Measurements from ENCODE around the gene ARID3C. TPM values are rescaled to one million over a fixed set of nuclear protein-coding genes. Genes with fewer than 3 reads are reported as not detected.

The ARID3C gene
- total and polyA plus RNA-seq, 10 donors: not detected

DNA sequence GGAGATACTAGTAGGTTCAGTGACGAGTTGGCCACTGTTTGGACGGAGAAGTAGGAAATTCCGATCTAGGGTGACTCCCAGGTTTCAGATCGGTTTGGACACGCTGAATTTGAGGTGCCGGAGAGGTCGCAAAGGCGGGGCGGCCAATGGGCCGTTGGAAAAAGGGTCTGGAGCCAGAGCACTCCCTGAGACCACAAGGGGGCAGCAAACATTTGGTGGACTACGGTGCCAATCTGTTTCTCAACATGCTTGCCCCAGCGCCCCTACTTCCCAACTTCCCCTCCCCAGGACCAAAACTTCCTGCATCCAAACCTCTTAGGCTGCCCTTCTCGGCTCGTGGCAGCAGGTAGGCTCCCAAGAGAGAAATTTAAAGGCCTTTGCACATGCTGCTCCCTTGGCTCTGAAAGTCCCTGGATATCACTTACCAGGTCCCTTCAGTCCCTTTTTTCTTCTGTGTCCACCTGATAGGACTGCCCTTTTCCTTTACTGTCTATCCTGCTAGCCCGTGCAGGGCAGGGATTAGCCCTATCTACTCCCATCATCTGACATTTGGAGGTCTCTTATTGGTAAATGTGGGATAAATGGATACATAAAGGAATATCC lies 16.0 kb downstream of the ARID3C start:
- intact Hi-C loops (cut with DNase I; ENCODE audit: low total_unique reads): loop anchor here (5.0 kb wide), 1 partner anchor 156 kb away; the partner anchor contains the start of genes DNAI1 and FAM219A
- peaks cover 3 to 46% (median 38%) of the 10 kb centered on the region in 6 donors for H3K36me3 ChIP-seq
- H3K4me3 ChIP-seq: peak overlapping the region; percentile 49 to 81 (median 56)
- H3K27me3 ChIP-seq (replicated peaks in 1 of 7): no peaks in the 10 kb centered on the region
- H3K4me1 ChIP-seq: peaks cover 3 to 34% (median 26%) of the 10 kb centered on the region in 6 donors
- peak; percentile 88 for DNase-seq
- 1 to 2% (median 2%) methylated on average over 15 of the region's 15 CpGs for WGBS, 5 donors
- H3K27ac ChIP-seq: peak overlapping the region in 7 of 8 donors; percentile 82 to 90 (median 89)
- TF ChIP-seq, protein P1, sequence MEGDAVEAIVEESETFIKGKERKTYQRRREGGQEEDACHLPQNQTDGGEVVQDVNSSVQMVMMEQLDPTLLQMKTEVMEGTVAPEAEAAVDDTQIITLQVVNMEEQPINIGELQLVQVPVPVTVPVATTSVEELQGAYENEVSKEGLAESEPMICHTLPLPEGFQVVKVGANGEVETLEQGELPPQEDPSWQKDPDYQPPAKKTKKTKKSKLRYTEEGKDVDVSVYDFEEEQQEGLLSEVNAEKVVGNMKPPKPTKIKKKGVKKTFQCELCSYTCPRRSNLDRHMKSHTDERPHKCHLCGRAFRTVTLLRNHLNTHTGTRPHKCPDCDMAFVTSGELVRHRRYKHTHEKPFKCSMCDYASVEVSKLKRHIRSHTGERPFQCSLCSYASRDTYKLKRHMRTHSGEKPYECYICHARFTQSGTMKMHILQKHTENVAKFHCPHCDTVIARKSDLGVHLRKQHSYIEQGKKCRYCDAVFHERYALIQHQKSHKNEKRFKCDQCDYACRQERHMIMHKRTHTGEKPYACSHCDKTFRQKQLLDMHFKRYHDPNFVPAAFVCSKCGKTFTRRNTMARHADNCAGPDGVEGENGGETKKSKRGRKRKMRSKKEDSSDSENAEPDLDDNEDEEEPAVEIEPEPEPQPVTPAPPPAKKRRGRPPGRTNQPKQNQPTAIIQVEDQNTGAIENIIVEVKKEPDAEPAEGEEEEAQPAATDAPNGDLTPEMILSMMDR (IDR thresholded peaks at IDR 0.05 in 8 of 11, conservative IDR thresholded peaks at IDR 0.05 in 3 of 11): peak; percentile 66 to 93 (median 86)
- no peak for TF ChIP-seq POLR2A (IDR thresholded peaks at IDR 0.05)
- no peaks in the 10 kb centered on the region for H3K9me3 ChIP-seq

DNA sequence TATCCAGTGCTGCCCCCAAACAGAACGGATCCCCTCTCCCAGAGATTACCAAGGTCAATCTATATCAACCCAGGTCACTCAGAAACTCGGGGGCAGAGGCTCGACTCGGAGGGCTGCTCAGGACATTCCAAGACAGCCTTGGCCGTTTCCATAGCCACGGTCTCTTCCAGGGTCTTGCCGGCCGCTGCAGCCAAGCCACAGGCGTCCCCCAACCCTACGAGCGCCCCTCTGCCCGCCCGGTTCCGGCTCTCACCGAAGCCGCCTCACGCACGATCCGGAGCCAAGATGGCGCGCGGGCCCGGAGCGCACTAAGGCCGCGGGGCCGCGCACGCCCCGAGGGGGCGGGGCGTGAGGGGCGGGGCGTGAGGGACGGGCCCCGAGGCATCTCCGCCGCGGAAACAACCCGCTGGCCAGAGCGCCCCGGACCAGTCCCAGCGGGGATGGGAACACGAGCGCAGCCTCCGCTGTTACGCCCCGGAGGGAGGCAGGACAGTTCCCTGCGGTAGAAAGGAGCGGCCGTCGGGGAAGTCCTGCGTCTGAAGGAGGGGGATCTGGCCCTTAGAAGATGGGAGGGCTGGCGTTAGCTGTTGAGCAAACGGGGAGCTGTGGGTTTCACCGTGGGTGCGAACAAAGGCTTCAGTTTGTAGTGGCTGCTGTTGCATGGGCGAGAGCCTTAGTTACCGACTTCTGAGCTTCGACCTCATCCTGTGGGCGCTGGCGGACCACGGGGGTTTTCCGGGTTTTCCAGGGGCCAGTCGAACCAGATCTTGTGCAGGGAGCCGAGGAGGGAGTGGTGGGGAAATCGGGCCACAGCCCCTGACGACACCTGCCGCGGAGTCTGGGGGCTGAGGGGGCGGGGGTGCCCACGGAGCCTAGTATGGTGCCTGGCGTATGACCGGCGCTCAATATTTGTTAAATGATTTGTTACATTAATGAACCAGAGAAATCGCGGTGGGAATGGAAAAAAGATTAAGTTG lies 16.8 kb downstream of the ARID3C start, which contains the start of gene RPP25L:
Gene RPP25L, minus strand, starts transcription at position 287 of the 977 bp plus-strand sequence. CDS start 801 bp downstream, outside the sequence.
- H3K4me3 ChIP-seq: peak within 1 kb of the TSS; percentile 49 to 81 (median 56)
- peaks cover 0 to 38% (median 30%) of the 10 kb centered on the region in 6 donors for H3K36me3 ChIP-seq
- peak within 1 kb of the TSS; percentile 80 to 90 (median 87) for H3K27ac ChIP-seq
- DNase-seq: peak; percentile 94
- peaks cover 3 to 34% (median 26%) of the 10 kb centered on the region in 6 donors for H3K4me1 ChIP-seq
- WGBS, 5 donors: 1% methylated on average over 44 to 77 of the region's 77 CpGs
- TF ChIP-seq, protein P1 (IDR thresholded peaks at IDR 0.05 in 8 of 11, conservative IDR thresholded peaks at IDR 0.05 in 3 of 11): no peak
- TF ChIP-seq POLR2A (IDR thresholded peaks at IDR 0.05) (peak in 2 of 3 donors; percentile 55 to 71), POLR2AphosphoS5 (IDR thresholded peaks at IDR 0.05) (peak; percentile 91 to 95 (median 95))
- intact Hi-C loops (cut with DNase I; ENCODE audit: low total_unique reads): loop anchor here (5.0 kb wide), 1 partner anchor 155 kb away; the partner anchor contains the start of genes DNAI1 and FAM219A
- H3K27me3 ChIP-seq (replicated peaks in 1 of 7): no peaks in the 10 kb centered on the region
- H3K9me3 ChIP-seq: no peaks in the 10 kb centered on the region

DNA sequence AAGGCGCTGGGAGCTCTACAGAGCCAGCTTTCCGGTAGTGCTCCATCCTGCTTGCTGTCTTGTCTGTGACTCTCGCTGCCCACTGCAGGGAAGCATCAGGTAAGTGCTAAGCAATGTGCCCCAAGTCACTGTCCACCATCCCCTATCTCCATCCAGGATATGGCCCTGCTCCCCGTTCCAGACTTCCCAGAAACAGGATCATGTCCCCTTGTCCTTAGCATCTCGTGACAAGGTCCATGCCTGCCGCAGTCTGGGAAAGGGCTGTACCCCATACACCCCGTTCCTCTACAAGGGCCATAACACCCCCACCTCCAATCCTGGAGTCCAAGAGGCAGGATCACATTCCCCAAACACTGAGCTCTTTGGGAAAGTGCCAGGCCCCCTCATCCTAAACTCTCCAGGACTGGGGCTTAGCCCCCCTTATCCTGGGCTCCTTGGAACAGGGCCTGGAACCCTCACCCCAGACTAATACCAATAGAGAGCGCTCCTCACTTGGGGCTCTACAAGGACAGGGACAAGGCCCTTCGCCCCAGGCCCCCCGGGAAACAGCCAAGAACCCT lies 17.5 kb downstream of the ARID3C start:
- WGBS, 5 donors: 65 to 74% (median 70%) methylated on average over 6 to 10 of the region's 10 CpGs
- no peaks in the 10 kb centered on the region for H3K9me3 ChIP-seq
- intact Hi-C loops (cut with DNase I; ENCODE audit: low total_unique reads): loop anchor here (5.0 kb wide), 1 partner anchor 154 kb away; the partner anchor contains the start of genes DNAI1 and FAM219A
- H3K36me3 ChIP-seq: peaks cover 0 to 30% (median 23%) of the 10 kb centered on the region in 6 donors
- TF ChIP-seq POLR2AphosphoS5 (IDR thresholded peaks at IDR 0.05): no peak
- TF ChIP-seq, protein P1 (IDR thresholded peaks at IDR 0.05 in 8 of 11, conservative IDR thresholded peaks at IDR 0.05 in 3 of 11): no peak
- no peak for TF ChIP-seq POLR2A (IDR thresholded peaks at IDR 0.05)
- no peaks in the 10 kb centered on the region for H3K27me3 ChIP-seq (replicated peaks in 1 of 7)
- no peak for DNase-seq
- H3K4me1 ChIP-seq: peaks cover 3 to 34% (median 26%) of the 10 kb centered on the region in 6 donors
- peak overlapping the region; percentile 49 to 81 (median 56) for H3K4me3 ChIP-seq
- peak overlapping the region; percentile 80 to 90 (median 87) for H3K27ac ChIP-seq

All from spleen (tissue), 11 donors.